ENCODE data around the gene YWHAB. TPM values are rescaled to one million over a fixed set of nuclear protein-coding genes. Genes with fewer than 3 reads are reported as not detected.

The YWHAB gene
- total and polyA plus RNA-seq, 11 donors: 32.2 to 160 (median 120) TPM

DNA sequence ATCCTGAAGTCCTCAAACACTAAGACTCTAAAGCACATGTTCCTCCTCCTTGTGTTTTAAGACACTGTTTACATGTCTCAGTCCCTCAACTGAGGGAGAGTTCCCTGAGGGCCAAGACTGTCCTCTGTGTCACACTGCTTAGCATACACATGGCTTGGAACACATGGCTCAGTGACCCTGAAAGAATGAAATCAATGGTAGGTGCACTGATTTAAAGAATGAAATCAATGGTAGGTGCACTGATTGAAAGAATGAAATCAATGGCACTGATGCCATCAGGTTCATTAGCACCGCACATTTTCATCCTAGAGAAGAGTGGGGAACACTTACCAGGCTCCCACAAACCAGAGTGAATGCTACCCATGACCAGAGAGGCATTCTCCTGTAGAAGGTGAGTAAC is 64.9 kb downstream of the YWHAB start:
- Histone ChIP-seq H3K27ac (no peak overlapping the region), H3K4me1 (peaks cover 0 to 5% (median 0%) of the 10 kb centered on the region in 12 donors), H3K4me3 (no peak overlapping the region), H3K36me3 (peaks cover 0 to 100% (median 97%) of the 10 kb centered on the region in 9 donors), H3K9me3 (no peaks in the 10 kb centered on the region), H3K27me3 (no peaks in the 10 kb centered on the region)
- intact Hi-C loops (cut with DNase I): no loop called here
- 92 to 100% (median 97%) methylated on average over 1 of the region's 1 CpG for WGBS, 4 donors
- no peak for DNase-seq
- no peak for ATAC-seq
- TF ChIP-seq CTCF (IDR thresholded peaks at IDR 0.05): no peak
- no peak for TF ChIP-seq POLR2A (IDR thresholded peaks at IDR 0.05)

DNA sequence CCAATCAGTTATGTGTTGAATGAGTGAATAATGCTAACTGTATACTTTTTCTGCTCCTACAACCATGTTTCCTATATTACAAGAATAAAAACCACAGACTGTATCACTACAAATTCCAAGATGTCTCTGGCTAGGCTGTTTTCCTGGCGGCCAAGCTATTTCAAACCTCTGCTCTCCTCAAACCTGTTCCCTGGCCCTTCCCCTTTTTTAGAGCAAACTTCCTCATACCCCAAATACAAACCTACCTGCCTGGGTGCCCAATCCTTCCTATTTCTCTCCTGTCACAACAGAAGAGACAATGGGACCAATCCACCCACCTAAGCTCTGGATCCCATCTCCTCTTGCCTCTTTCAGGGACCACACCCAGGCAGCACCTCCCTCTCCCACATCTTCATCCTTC is 67.2 kb downstream of the YWHAB start:
- no peaks in the 10 kb centered on the region for H3K9me3 ChIP-seq
- 93 to 100% (median 96%) methylated on average over 1 of the region's 1 CpG for WGBS, 4 donors
- no peaks in the 10 kb centered on the region for H3K27me3 ChIP-seq
- intact Hi-C loops (cut with DNase I): no loop called here
- H3K4me3 ChIP-seq: no peak overlapping the region
- no peak for DNase-seq
- H3K36me3 ChIP-seq: peaks cover 0 to 91% (median 84%) of the 10 kb centered on the region in 9 donors
- TF ChIP-seq POLR2A (IDR thresholded peaks at IDR 0.05): no peak
- TF ChIP-seq CTCF (IDR thresholded peaks at IDR 0.05): no peak
- no peak overlapping the region for H3K27ac ChIP-seq
- H3K4me1 ChIP-seq: no peaks in the 10 kb centered on the region
- ATAC-seq: no peak

- 96 to 98% (median 97%) methylated on average over 5 of the region's 5 CpGs for WGBS, 4 donors
- peaks cover 0 to 12% (median 7%) of the 10 kb centered on the region in 12 donors for H3K4me1 ChIP-seq
Observed at GRCh38 chr20:44954211-44954610, 68.7 kb downstream of the YWHAB start.

GRCh38 chr20:44955270-44955669 is 69.8 kb downstream of the YWHAB start:
- peaks cover 0 to 66% (median 60%) of the 10 kb centered on the region in 9 donors for H3K36me3 ChIP-seq
- H3K27ac ChIP-seq: no peak overlapping the region
- TF ChIP-seq CTCF (IDR thresholded peaks at IDR 0.05) (no peak), POLR2A (IDR thresholded peaks at IDR 0.05) (no peak)
- peaks cover 0 to 17% (median 11%) of the 10 kb centered on the region in 12 donors for H3K4me1 ChIP-seq
- DNase-seq (no peak), ATAC-seq (no peak)
- H3K9me3 ChIP-seq: no peaks in the 10 kb centered on the region
- 70 to 78% (median 75%) methylated on average over 4 of the region's 4 CpGs for WGBS, 4 donors
- H3K27me3 ChIP-seq: no peaks in the 10 kb centered on the region
- intact Hi-C loops (cut with DNase I): no loop called here
- no peak overlapping the region for H3K4me3 ChIP-seq

More at GRCh38 chr20:44954211-44954610, 68.7 kb downstream of the YWHAB start:
- Histone ChIP-seq H3K27ac (no peak overlapping the region), H3K27me3 (no peaks in the 10 kb centered on the region), H3K4me3 (no peak overlapping the region), H3K9me3 (no peaks in the 10 kb centered on the region), H3K36me3 (peaks cover 0 to 76% (median 69%) of the 10 kb centered on the region in 9 donors)
- intact Hi-C loops (cut with DNase I): no loop called here
- DNase-seq: no peak
- ATAC-seq: no peak
- TF ChIP-seq POLR2A (IDR thresholded peaks at IDR 0.05) (no peak), CTCF (IDR thresholded peaks at IDR 0.05) (no peak)

All from heart left ventricle (tissue), 16 donors.